ENCODE results near the gene SEL1L3.

SEL1L3 gene

GRCh38 chr4:25816591-25817058 is 46.2 kb downstream of the SEL1L3 start:
- DNase-seq (ENCODE audit: low read depth) = no peak

DNA sequence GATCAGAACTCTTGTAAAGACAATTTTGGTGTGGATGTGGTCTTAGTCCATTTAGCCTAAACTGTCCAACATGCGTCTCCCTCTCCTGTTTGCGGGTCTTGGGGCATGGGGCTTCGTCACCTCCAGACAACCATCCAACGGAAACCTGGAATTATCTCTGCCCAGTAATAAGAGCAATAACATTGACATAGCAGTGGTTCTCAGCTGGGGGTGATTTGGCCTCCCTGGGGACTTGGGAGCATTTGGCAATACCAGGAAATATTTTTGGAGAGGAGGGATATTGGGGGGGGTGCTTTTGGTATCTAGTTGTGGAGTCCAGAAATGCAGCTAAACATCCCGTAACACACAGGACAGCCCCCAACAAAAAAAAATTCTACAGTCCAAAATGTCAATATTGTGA is 47.2 kb downstream of the SEL1L3 start:
- DNase-seq (ENCODE audit: low read depth) = no peak

DNA sequence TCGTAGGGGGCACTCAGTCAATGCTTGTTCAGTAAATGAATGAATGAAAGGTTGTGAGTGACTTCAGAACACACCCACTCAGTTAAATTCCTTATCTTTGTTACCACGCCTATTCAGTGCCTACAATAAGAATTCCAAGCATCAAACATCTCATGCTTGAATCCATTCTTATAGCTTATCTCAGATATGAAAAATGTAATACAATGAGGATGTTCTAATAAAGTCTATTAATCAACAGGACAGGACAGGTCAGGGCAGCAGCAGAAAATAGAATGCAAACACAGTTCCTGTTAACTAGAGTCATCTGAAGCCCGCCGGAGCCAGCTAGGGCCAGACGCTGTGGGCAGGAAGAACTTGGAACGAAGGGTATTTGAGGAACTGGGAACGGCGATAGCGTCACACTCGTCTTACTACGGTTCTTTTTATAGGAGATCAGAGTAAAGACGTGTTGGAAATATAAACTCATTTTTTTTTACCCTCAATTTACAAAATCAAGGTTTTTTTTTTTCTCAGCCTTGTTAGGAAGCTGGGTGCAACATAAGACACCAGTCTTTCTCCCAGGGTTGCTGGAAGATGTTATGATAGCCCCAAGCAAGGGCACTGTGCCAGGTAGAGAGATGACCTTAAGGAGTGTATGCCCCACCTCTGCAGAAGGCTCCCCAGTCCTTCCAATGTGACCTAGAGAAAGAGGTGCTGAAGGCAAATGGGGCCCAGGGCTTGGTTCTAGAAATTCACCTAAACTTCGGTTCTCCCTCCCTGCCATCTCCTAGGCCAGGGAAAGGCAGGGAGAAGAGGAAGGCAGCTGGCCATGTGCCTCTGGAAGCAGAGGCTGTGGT is 48.3 kb downstream of the SEL1L3 start:
- DNase-seq (ENCODE audit: low read depth) = no peak

DNA sequence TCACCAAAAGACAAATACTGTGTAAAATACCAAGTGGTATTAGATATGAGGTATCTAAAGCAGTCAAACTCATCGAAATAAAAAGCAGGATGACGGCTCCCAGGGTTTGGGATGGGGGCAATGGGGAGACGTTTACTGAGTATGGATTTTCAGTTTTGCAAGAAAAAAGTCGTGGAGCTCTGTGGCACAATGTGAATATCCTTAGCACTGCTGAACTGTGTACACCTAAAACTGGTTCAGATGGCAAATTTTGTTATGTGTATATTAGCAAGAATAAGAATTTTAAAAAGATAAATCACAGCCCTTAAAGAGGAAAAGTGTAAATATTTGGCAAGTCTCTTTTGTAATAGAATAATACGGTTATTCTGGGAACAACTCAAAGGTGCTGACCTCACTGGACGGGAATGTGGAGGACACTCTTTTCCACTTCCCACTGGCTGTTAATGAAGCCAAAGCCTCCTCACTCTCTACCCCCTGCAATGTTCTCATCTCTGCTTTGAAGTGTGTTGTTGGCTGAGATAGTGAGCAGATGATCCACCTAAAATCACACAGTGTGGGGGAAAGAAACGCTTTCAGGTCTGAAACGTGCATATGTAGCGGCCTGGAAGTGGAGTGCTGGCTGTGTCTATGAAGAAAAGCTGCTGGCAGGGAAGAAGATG is 49.2 kb downstream of the SEL1L3 start:
- no peak for DNase-seq (ENCODE audit: low read depth)

- DNase-seq (ENCODE audit: low read depth) = no peak
These were observed 50.9 kb downstream of the SEL1L3 start for GRCh38 chr4:25811841-25812240.

DNA sequence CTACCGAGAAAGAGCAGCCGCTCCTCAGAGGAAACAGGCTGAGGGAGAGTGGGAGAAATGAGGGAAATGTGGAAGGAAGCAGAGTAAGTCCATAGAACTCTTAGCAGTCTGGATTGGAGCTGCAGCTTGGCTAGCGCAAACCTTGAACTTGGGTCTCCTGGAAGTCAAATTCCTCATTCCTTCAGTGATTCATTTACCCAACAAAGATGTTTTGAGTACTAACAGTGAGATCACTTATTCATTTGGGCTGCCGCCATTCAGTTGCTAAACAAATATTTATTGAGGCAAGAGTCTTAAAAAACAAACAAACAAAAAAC is 51.5 kb downstream of the SEL1L3 start:
- no peak for DNase-seq (ENCODE audit: low read depth)

DNA sequence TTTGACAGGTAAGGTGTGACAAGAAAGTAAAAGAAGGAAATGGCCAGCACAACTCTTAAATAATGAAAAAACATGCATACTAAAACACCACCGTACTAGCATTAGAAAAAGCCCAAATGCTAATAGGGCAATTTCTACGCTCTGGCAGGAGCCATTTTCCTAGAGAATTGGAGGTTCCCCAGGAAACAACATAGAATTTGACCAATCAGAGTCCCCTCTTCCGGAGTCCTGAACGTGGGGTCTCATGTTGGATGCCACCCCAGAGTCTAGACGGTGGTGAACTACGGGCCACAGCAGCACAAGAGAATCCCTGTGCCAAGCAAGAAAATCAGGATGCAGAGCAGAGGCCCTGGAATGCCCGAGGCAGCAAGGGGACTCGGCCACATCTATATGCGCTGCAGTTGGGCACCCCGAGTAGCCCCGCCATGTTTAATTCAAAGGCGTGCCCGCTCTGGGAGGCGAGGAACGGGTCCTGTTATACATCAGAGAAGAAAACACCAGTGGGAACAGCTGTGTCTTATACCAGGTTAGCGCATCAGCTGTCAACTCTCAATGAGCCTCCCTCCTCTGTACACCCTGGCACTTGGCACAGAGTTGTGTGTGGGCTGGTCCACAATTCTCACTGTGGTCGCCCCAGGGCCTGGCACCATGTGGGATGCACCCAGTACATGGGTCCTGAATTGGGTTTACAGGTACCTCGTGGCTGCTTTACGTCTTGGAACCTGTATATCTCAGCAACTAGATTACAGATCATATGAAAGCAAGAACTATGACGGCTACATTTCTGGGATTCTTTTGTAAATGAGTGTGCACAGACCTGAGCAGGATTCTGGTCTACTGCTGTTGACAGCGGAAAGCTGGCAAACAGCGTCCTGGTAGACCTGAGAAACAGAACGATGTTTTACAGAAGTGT is 52.1 kb downstream of the SEL1L3 start:
- no peak for DNase-seq (ENCODE audit: low read depth)

- DNase-seq (ENCODE audit: low read depth) = no peak
These were observed 52.8 kb downstream of the SEL1L3 start for GRCh38 chr4:25809996-25810395.

- DNase-seq (ENCODE audit: low read depth) = no peak
These were observed 55.6 kb downstream of the SEL1L3 start for GRCh38 chr4:25807102-25807728.

DNA sequence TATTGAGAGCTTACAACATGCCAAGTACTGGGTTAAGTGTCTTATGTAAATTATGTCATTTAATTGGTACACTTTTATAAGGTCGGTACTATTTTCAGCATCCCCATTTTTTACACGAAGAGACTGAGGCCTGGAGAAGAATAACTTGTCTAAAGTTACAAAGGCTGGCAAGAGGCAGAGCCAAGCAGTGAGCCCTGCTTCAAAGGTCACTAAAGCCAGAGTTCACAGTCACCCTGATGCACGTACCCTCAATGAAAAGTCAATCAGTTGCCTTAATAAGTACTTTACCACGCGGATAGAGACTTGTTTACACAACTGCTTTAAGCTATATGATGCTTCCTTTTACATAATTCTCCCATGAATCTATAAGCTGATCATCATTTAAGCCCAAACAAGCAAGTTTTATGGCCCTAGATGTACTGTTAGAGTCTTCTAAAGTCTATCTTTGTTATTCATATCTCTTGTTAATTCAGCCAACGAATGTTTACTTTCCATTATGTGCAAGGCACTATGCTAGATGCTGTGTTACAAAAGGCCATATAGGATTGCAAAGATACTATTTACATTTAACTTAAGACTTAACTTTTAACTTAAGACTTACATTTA is 57.4 kb downstream of the SEL1L3 start:
- DNase-seq (ENCODE audit: low read depth) = no peak

GRCh38 chr4:25803720-25804225 is 59.0 kb downstream of the SEL1L3 start:
- no peak for DNase-seq (ENCODE audit: low read depth)

- no peak for DNase-seq (ENCODE audit: low read depth)
These were observed 61.2 kb downstream of the SEL1L3 start for GRCh38 chr4:25801594-25801993.

GRCh38 chr4:25800245-25800644 is 62.5 kb downstream of the SEL1L3 start:
- DNase-seq (ENCODE audit: low read depth) = no peak

DNA sequence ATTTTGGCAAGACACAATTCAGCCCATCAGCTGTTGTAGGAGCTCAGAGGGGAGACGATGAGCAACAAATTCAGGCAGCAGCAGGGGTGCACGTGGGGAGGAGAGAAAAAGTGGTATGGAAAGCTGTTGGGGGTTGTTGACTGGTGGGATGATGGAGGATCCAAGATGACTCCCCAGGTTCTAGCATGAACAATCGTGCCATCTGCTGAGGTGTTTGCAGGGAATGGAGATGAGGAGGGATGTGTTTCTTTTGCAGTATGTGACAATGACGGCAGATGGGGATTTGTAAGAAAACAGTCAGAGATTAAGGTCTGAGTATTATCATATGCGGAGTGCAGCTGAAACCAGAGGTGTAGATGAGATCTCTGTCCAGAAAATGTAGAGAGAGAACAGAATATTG is 63.3 kb downstream of the SEL1L3 start:
- DNase-seq (ENCODE audit: low read depth) = no peak

DNA sequence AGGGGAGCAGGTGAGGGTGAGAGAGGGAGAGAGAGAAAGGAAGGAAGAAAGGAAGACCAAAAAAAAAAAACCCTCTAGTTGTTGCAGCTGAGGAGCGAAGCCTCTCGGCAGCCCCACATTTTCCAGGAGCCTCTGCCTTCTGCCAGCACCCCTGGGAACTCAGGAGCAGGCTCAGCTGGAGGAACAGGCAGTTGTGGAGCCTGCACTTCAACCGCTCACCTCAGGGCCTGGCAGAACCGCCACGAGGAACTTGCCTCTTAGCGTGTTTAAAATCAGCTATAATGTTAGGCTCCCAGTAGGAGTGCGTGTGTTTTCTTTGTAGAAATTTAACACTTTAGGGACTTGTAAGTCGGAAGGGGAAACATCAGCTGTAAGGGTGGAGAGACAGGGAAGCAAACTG is 65.7 kb downstream of the SEL1L3 start:
- DNase-seq (ENCODE audit: low read depth) = no peak

DNA sequence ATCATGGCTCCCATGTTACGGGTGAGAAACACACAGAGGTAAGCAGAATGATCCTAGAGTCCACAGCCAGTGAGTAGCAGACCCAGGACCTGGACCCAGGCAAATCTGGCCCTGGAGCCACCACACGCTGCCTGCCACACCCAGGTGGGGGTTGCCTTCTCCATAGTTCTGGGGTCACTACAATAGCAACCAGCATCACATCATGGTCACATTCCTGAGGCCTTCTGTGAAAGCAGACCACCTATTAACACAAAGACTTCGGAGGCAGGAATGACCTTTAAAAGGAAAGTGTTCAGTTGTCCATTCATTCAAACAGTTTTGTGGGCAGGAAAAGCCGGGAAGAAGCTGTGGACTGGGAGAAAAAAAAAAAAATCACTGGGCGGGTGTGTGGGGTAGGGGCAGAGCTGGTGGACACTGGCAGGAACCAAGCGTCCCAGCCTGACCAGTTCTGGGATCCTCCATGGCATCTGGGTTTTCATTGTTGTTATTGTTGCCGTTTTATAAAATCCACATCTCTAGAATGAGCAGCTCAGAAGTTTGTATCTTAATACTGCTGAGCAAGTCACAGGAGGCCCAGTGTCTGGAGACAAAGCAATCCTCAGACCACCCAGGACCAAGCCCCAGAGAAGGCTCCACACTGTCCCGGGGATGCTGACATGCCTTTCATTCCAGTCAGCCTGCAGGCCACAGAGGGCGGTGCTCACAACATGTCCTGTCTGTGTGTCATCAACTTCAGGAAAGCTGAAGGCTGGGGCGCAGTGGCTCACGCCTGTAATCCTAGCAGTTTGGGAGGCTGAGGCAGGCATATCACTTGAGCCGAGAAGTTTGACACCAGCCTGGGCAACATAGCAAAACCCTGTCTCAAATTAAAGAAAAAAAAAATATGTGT is 67.0 kb downstream of the SEL1L3 start:
- DNase-seq (ENCODE audit: low read depth) = no peak

GRCh38 chr4:25795091-25795490 is 67.7 kb downstream of the SEL1L3 start:
- DNase-seq (ENCODE audit: low read depth) = no peak

GRCh38 chr4:25792876-25793275 is 69.9 kb downstream of the SEL1L3 start:
- no peak for DNase-seq (ENCODE audit: low read depth)

DNA sequence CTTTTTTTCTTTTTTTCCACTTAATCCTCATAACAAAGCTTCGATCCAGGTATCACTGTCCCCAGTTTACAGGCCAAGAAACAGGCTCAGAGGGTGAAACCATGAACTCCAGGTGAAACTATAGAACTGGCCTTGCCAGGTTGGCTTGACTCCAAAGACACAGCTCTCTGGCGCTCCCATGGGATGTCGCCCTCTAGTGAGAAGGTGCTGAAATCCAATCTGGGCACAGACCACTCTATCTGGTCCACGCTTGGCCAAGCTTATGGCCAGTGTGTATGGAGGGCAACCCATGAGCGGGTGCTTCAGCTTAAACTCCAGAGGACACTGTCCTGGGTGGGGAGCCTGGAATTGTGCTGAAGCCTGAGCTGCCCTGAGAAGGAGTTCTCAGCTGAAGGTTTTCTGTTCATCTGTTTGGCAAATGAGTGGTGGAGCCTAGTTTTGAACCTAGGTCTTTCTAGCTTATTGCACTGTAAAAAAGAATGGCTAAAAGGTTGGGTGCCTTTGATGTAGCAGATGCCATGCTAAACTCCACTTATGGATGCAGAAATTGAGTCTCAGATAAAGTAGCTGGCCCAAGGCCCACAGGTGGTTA is 70.5 kb downstream of the SEL1L3 start:
- DNase-seq (ENCODE audit: low read depth) = no peak

DNA sequence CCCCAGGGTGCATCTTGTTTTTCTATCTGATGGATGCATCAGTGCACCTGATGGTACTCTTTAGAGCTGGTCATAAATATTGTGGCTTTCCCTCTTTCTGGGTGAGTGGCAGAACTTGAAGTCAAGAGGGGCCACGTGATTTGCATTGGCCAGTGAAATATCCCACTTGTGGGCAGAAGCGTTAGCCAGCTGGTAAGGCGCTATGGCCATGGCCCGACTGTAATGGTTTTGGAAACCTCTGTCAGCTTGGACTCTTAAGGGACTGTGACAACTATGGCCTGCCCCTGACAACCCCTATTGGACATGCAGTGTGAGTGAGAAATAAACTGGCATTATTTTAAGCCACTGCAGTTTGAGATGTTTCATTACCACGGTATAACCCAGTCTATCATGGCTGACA is 72.8 kb downstream of the SEL1L3 start:
- DNase-seq (ENCODE audit: low read depth) = no peak
